ENCODE measurements around the gene CDH23. TPM values are rescaled to one million over a fixed set of nuclear protein-coding genes. Genes with fewer than 3 reads are reported as not detected.

CDH23 gene
- polyA plus RNA-seq, 2 of the 4 experiments (the other 2 are of a cell fraction), result 1.1 to 2.3 TPM

- WGBS (ENCODE audit: missing lambda C conversion rate), result 83% methylated on average over 2 of the region's 2 CpGs
- Histone ChIP-seq H3K4me3 (no peak overlapping the region), H3K4me2 (no peak overlapping the region), H3K4me1 (peaks cover 55% of the 10 kb centered on the region), H3K27ac (no peak overlapping the region), H3K9me3 (no peaks in the 10 kb centered on the region)
- ATAC-seq, result no peak
- no peak for TF ChIP-seq FOSB (CRISPR knock-in tag; IDR thresholded peaks at IDR 0.05)
- TF ChIP-seq NFE2L2 (conservative IDR thresholded peaks at IDR 0.05; ENCODE audit: low read length), result no peak
- no peak for TF ChIP-seq TP53 (CRISPR knock-in tag; IDR thresholded peaks at IDR 0.05)
- CTCF ChIA-PET, result interaction anchor here (0.9 to 16.5 kb wide), 3 partner anchors 7 to 51 kb away, joined by 3 to 217 read pairs (median 6); no protein-coding TSS in a partner anchor
- POLR2A ChIA-PET, result interaction anchor here (1.2 kb wide), 1 partner anchor 16 kb away, joined by 3 read pairs; no protein-coding TSS in a partner anchor
- DNase-seq (ENCODE audit: low read depth in 1 of 2, low spot score in 1 of 2), result no peak
- no peak for FAIRE-seq
These were observed 448.0 kb downstream of the CDH23 start for GRCh38 chr10:71844695-71845094.

GRCh38 chr10:71845410-71846405 lies 449.0 kb downstream of the CDH23 start:
- ChIA-PET POLR2A (interaction anchor here (1.2 kb wide), 1 partner anchor 15 kb away, joined by 3 read pairs; no protein-coding TSS in a partner anchor), CTCF (interaction anchor here (0.6 to 16.5 kb wide), 6 partner anchors 8 to 351 kb away, joined by 3 to 217 read pairs (median 3); no protein-coding TSS in a partner anchor)
- ATAC-seq (no peak), FAIRE-seq (no peak), DNase-seq (ENCODE audit: low read depth in 1 of 2, low spot score in 1 of 2) (no peak)
- no peak for TF ChIP-seq NPAS2 (CRISPR knock-in tag; IDR thresholded peaks at IDR 0.05; ENCODE audit: borderline replicate concordance)
- TF ChIP-seq HOXB13 (CRISPR knock-in tag; IDR thresholded peaks at IDR 0.05; ENCODE audit: low read depth), result no peak
- 0 out of 2 replicates have a peak, but pooled peaks have one; percentile 64 for TF ChIP-seq POLR2AphosphoS2 (conservative IDR thresholded peaks at IDR 0.05; ENCODE audit: low read length)
- Histone ChIP-seq H3K4me1 (peaks cover 47% of the 10 kb centered on the region), H3K4me3 (no peak overlapping the region), H3K27ac (no peak overlapping the region), H3K4me2 (0 out of 3 replicates have a peak overlapping the region, but pooled peaks have one; percentile 13), H3K9me3 (no peaks in the 10 kb centered on the region)
- WGBS (ENCODE audit: missing lambda C conversion rate), result 93% methylated on average over 11 of the region's 11 CpGs

GRCh38 chr10:71846816-71847215 lies 450.1 kb downstream of the CDH23 start:
- FAIRE-seq (no peak), DNase-seq (ENCODE audit: low read depth in 1 of 2, low spot score in 1 of 2) (no peak), ATAC-seq (no peak)
- H3K4me3 ChIP-seq, result no peak overlapping the region
- H3K4me2 ChIP-seq, result no peak overlapping the region
- H3K4me1 ChIP-seq, result peaks cover 42% of the 10 kb centered on the region
- H3K27ac ChIP-seq, result no peak overlapping the region
- 98% methylated on average over 3 of the region's 3 CpGs for WGBS (ENCODE audit: missing lambda C conversion rate)
- ChIA-PET POLR2A (no interaction called here), CTCF (interaction anchor here (0.6 to 16.5 kb wide), 5 partner anchors 8 to 336 kb away, joined by 3 to 217 read pairs (median 3); no protein-coding TSS in a partner anchor)
- no peaks in the 10 kb centered on the region for H3K9me3 ChIP-seq
- TF ChIP-seq CEBPB (IDR thresholded peaks at IDR 0.05), result no peak
- no peak for TF ChIP-seq MAFK (IDR thresholded peaks at IDR 0.05; ENCODE audit: partially characterized antibody)
- TF ChIP-seq BCL3 (IDR thresholded peaks at IDR 0.05), result no peak
- TF ChIP-seq TP53 (CRISPR knock-in tag; IDR thresholded peaks at IDR 0.05), result no peak
- TF ChIP-seq HEYL (CRISPR knock-in tag; IDR thresholded peaks at IDR 0.05), result no peak
- no peak for TF ChIP-seq BHLHE40 (IDR thresholded peaks at IDR 0.05; ENCODE audit: low read depth, low read length)
- TF ChIP-seq RNF2 (IDR thresholded peaks at IDR 0.05; ENCODE audit: borderline replicate concordance, low read depth), result no peak
- no peak for TF ChIP-seq EHMT2 (IDR thresholded peaks at IDR 0.05; ENCODE audit: low read depth)
- TF ChIP-seq HOXB13 (CRISPR knock-in tag; IDR thresholded peaks at IDR 0.05; ENCODE audit: low read depth), result no peak
- no peak for TF ChIP-seq JUN (IDR thresholded peaks at IDR 0.05)
- TF ChIP-seq CBX8 (IDR thresholded peaks at IDR 0.05), result no peak
- TF ChIP-seq USF2 (IDR thresholded peaks at IDR 0.05), result no peak
- no peak for TF ChIP-seq ATOH8 (CRISPR knock-in tag; IDR thresholded peaks at IDR 0.05; ENCODE audit: low read depth)
- TF ChIP-seq KDM5A (IDR thresholded peaks at IDR 0.05), result no peak
- no peak for TF ChIP-seq GATA3 (IDR thresholded peaks at IDR 0.05; ENCODE audit: borderline replicate concordance)
- no peak for TF ChIP-seq RFX5 (IDR thresholded peaks at IDR 0.05)
- no peak for TF ChIP-seq SREBF2 (IDR thresholded peaks at IDR 0.05)
- no peak for TF ChIP-seq FOXS1 (CRISPR knock-in tag; IDR thresholded peaks at IDR 0.05)

All from A549 (cell line).